GF-D8 (cell line): Measurements from ENCODE around the gene PTPRF.

Source experiments
- DNase-seq: peaks from one replicate; lab custom pipeline; 2025; lab: John Stamatoyannopoulos, UW

Gene PTPRF

GRCh38 chr1:43669878-43670277 is 139.2 kb downstream of the PTPRF start:
- DNase-seq: no peak

GRCh38 chr1:43671193-43671592 is 140.5 kb downstream of the PTPRF start:
- DNase-seq: no peak

- DNase-seq: no peak
These were observed 141.1 kb downstream of the PTPRF start for GRCh38 chr1:43671626-43672330.

GRCh38 chr1:43673261-43673660 is 142.6 kb downstream of the PTPRF start:
- no peak for DNase-seq
